Measurements from ENCODE around the gene ABCA6. TPM values are rescaled to one million over a fixed set of nuclear protein-coding genes. Genes with fewer than 3 reads are reported as not detected.

Gene ABCA6
- total and polyA plus RNA-seq, 9 of the 15 experiments (the other 6 are each of a cell fraction or from before 2014, with no cell fraction given) = 0.06 to 0.73 (median 0.15) TPM

DNA sequence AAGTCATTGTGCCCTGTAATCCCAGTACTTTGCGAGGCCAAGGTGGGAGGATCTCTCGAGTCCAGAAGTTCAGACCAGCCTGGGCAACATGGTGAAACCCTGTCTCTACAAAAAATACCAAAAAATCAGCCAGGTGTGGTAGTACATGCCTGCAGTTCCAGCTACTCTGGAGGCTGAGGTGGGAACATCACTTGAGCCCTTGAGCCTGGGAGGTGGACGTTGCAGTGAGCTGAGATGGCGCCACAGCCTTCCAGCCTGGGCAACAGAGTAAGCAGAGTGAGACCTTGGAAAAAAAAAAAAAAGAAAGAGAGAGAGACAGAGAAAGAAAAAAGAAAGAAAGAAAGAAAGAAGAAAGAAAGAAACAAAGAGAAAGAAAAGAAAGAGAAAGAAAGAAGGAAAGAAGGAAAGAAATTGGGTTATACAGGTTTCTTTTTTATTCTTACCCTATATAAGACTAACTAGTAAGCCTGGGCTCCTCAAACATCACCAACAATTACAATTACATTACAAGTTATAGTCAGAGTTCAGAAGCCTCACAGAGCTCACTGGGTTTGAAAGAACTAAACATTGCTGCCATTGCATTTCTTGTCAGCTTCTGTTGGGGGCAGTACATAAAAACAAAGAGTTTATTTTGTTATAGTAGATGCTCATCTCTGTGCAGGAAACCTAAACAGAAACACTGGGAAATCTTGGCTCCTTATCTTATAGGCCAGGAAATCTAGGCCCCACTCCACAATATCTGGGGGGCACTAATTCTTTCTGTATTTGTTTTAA, 74.2 kb downstream of the ABCA6 start (continued):
- TF ChIP-seq, protein P1, sequence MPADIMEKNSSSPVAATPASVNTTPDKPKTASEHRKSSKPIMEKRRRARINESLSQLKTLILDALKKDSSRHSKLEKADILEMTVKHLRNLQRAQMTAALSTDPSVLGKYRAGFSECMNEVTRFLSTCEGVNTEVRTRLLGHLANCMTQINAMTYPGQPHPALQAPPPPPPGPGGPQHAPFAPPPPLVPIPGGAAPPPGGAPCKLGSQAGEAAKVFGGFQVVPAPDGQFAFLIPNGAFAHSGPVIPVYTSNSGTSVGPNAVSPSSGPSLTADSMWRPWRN (IDR thresholded peaks at IDR 0.05; ENCODE audit: low read depth) = no peak
- no peak for TF ChIP-seq KLF6 (CRISPR knock-in tag; IDR thresholded peaks at IDR 0.05; ENCODE audit: borderline replicate concordance)
- TF ChIP-seq ZNF316 (IDR thresholded peaks at IDR 0.05) = peak; percentile 36; the same call in 1 of the 2 replicates
- TF ChIP-seq C11orf30 (IDR thresholded peaks at IDR 0.05; ENCODE audit: low read depth) = peak; percentile 31; the same call in 1 of the 2 replicates
- TF ChIP-seq EP400 (IDR thresholded peaks at IDR 0.05) = 0 out of 2 replicates have a peak, but pooled peaks have one; percentile 25
- 0 out of 2 replicates have a peak, but pooled peaks have one; percentile 57 for TF ChIP-seq LARP7 (IDR thresholded peaks at IDR 0.05)
- TF ChIP-seq, protein P2, sequence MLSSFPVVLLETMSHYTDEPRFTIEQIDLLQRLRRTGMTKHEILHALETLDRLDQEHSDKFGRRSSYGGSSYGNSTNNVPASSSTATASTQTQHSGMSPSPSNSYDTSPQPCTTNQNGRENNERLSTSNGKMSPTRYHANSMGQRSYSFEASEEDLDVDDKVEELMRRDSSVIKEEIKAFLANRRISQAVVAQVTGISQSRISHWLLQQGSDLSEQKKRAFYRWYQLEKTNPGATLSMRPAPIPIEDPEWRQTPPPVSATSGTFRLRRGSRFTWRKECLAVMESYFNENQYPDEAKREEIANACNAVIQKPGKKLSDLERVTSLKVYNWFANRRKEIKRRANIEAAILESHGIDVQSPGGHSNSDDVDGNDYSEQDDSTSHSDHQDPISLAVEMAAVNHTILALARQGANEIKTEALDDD (IDR thresholded peaks at IDR 0.05) = peak; percentile 15; the same call in 1 of the 2 replicates
- no peak for TF ChIP-seq SREBF2 (CRISPR knock-in tag; IDR thresholded peaks at IDR 0.05)
- peak; percentile 34 to 75 for TF ChIP-seq RAD21 (CRISPR knock-in tag; conservative IDR thresholded peaks at IDR 0.05 in 1 of 2, IDR thresholded peaks at IDR 0.05 in 1 of 2)
- 0 out of 2 replicates have a peak, but pooled peaks have one; percentile 18 for TF ChIP-seq HLTF (IDR thresholded peaks at IDR 0.05)
- TF ChIP-seq ZNF436 (CRISPR knock-in tag; IDR thresholded peaks at IDR 0.05) = no peak
- TF ChIP-seq SLC30A9 (CRISPR knock-in tag; IDR thresholded peaks at IDR 0.05) = no peak
- TF ChIP-seq ZNF431 (CRISPR knock-in tag; IDR thresholded peaks at IDR 0.05) = no peak
- no peak for TF ChIP-seq ZC3H8 (IDR thresholded peaks at IDR 0.05)
- TF ChIP-seq, protein P3, sequence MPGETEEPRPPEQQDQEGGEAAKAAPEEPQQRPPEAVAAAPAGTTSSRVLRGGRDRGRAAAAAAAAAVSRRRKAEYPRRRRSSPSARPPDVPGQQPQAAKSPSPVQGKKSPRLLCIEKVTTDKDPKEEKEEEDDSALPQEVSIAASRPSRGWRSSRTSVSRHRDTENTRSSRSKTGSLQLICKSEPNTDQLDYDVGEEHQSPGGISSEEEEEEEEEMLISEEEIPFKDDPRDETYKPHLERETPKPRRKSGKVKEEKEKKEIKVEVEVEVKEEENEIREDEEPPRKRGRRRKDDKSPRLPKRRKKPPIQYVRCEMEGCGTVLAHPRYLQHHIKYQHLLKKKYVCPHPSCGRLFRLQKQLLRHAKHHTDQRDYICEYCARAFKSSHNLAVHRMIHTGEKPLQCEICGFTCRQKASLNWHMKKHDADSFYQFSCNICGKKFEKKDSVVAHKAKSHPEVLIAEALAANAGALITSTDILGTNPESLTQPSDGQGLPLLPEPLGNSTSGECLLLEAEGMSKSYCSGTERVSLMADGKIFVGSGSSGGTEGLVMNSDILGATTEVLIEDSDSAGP (CRISPR knock-in tag; IDR thresholded peaks at IDR 0.05) = no peak
- no peak for TF ChIP-seq ELF1 (tag; IDR thresholded peaks at IDR 0.05)
- TF ChIP-seq, protein P4, sequence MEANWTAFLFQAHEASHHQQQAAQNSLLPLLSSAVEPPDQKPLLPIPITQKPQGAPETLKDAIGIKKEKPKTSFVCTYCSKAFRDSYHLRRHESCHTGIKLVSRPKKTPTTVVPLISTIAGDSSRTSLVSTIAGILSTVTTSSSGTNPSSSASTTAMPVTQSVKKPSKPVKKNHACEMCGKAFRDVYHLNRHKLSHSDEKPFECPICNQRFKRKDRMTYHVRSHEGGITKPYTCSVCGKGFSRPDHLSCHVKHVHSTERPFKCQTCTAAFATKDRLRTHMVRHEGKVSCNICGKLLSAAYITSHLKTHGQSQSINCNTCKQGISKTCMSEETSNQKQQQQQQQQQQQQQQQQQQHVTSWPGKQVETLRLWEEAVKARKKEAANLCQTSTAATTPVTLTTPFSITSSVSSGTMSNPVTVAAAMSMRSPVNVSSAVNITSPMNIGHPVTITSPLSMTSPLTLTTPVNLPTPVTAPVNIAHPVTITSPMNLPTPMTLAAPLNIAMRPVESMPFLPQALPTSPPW (CRISPR knock-in tag; IDR thresholded peaks at IDR 0.05) = no peak
- TF ChIP-seq, protein P5, sequence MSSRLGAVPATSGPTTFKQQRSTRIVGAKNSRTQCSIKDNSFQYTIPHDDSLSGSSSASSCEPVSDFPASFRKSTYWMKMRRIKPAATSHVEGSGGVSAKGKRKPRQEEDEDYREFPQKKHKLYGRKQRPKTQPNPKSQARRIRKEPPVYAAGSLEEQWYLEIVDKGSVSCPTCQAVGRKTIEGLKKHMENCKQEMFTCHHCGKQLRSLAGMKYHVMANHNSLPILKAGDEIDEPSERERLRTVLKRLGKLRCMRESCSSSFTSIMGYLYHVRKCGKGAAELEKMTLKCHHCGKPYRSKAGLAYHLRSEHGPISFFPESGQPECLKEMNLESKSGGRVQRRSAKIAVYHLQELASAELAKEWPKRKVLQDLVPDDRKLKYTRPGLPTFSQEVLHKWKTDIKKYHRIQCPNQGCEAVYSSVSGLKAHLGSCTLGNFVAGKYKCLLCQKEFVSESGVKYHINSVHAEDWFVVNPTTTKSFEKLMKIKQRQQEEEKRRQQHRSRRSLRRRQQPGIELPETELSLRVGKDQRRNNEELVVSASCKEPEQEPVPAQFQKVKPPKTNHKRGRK (tag; IDR thresholded peaks at IDR 0.05) = peak; percentile 91
- peak; percentile 18; the same call in 1 of the 2 replicates for TF ChIP-seq SMARCA5 (IDR thresholded peaks at IDR 0.05)
- TF ChIP-seq CBX3 (IDR thresholded peaks at IDR 0.05; ENCODE audit: borderline replicate concordance in 1 of 2, low read length in 2 of 2) = no peak
- no peak for TF ChIP-seq KDM5B (IDR thresholded peaks at IDR 0.05; ENCODE audit: insufficient replicate concordance, low read depth, low read length)
- no peak for TF ChIP-seq ZNF668 (CRISPR knock-in tag; IDR thresholded peaks at IDR 0.05)

Measured in K562 (cell line).